GM21825 (cell line): Measurements from ENCODE around the gene LITAF.
A peak's percentile ranks its signal among the peaks of the same experiment; 100 is the strongest.
"Not testable (repeated sequence)": the region's sequence is repeated elsewhere in the genome, so short reads cannot be mapped to it uniquely, and the experiment has no call there.

Experiments
- ATAC-seq: cut with Tn5 transposase; IDR thresholded peaks from one replicate; pipeline ENCODE4 v1.9.1; 2021; ENCODE audit warnings: mild to moderate bottlenecking, moderate library complexity; ENCODE audit not compliant: unreplicated experiment

The LITAF gene

GRCh38 chr16:11601425-11601824 lies 14.7 kb upstream of the LITAF start:
- no peak for ATAC-seq

- ATAC-seq, result no peak
These were observed 12.9 kb upstream of the LITAF start for GRCh38 chr16:11599579-11599978.

GRCh38 chr16:11597235-11598095 lies 10.7 kb upstream of the LITAF start:
- no peak for ATAC-seq

- no peak for ATAC-seq
These were observed 10.0 kb upstream of the LITAF start for GRCh38 chr16:11596572-11597226.

GRCh38 chr16:11593581-11593980 lies 6.9 kb upstream of the LITAF start:
- no peak for ATAC-seq

- ATAC-seq, result not testable (repeated sequence)
These were observed 6.4 kb upstream of the LITAF start for GRCh38 chr16:11593076-11593475.

GRCh38 chr16:11591630-11592029 lies 4.9 kb upstream of the LITAF start:
- ATAC-seq, result not testable (repeated sequence)

- no peak for ATAC-seq
These were observed 2.5 kb upstream of the LITAF start for GRCh38 chr16:11589198-11589550.

GRCh38 chr16:11588321-11589197 lies 1.8 kb upstream of the LITAF start:
- ATAC-seq, result no peak

- ATAC-seq, result no peak
These were observed 1.0 kb upstream of the LITAF start for GRCh38 chr16:11587643-11588247.

GRCh38 chr16:11586378-11586855 lies 302 bp downstream of the LITAF start:
- peak; percentile 18 for ATAC-seq

GRCh38 chr16:11585460-11586377 lies 1.0 kb downstream of the LITAF start:
- peak; percentile 3 for ATAC-seq

- ATAC-seq, result no peak
These were observed 2.7 kb downstream of the LITAF start for GRCh38 chr16:11583889-11584565.

GRCh38 chr16:11583166-11583565 lies 3.6 kb downstream of the LITAF start:
- ATAC-seq, result no peak

GRCh38 chr16:11582157-11582814 lies 4.4 kb downstream of the LITAF start:
- no peak for ATAC-seq

GRCh38 chr16:11581678-11582077 lies 5.0 kb downstream of the LITAF start:
- ATAC-seq, result no peak

GRCh38 chr16:11580451-11581086 lies 6.2 kb downstream of the LITAF start:
- no peak for ATAC-seq

- not testable (repeated sequence) for ATAC-seq
These were observed 9.4 kb downstream of the LITAF start for GRCh38 chr16:11577290-11577660.
